HepG2 (cell line): ENCODE results near the gene HNRNPUL1. TPM values are rescaled to one million over a fixed set of nuclear protein-coding genes. Genes with fewer than 3 reads are reported as not detected.

Source experiments
- ATAC-seq: fragments of 200-7000 bp; cut with Tn5 transposase; 3 replicates; pipeline ENCODE4 v1.9.1; 2020; ENCODE audit warnings: mild to moderate bottlenecking, moderate library complexity
- BruUV-seq: library from RNA; stranded (reverse); fragments of 400-500 nt; replicated peaks from 2 replicates; lab custom pipeline; 2021; lab: Mats Ljungman, UMichigan
- CTCF ChIA-PET: fragments of 300-600 bp; formaldehyde crosslinking; extraction: SDS; loops from one replicate; lab custom pipeline; 2021; ENCODE audit warnings: low total read pairs, inconsistent platforms, low intra/inter-chr PET ratio; lab: Yijun Ruan, JAX
- POLR2A ChIA-PET: fragments of 350-600 bp; sonication (Branson Sonifier 250); formaldehyde crosslinking; loops from one replicate; lab custom pipeline; 2020; ENCODE audit warnings: antibody characterized with exemption, inconsistent platforms; lab: Yijun Ruan, JAX
- DNase-seq: peaks from one replicate; pipeline ENCODE4 v3.0.0-alpha.2; 2015; ENCODE audit warnings: low spot score
- FAIRE-seq: peaks from 3 replicates; lab custom pipeline; 2011; peaks lifted over from hg19 to GRCh38; lab: Jason Lieb, UNC
- H2AFZ ChIP-seq: one replicate; pipeline ENCODE4 v1.6.1; 2011; ENCODE audit warnings: low read length, inconsistent platforms
- H3K27ac ChIP-seq: fragments of 300-600 bp; 3 replicates; pipeline ENCODE4 v1.8.0; 2011; ENCODE audit warnings: mixed run types, mild to moderate bottlenecking, mixed read lengths, low read length, inconsistent platforms; ENCODE audit not compliant: insufficient read depth; ENCODE audit errors: extremely low read length
- H3K27me3 ChIP-seq, 2 experiments: fragments of 200-600 bp in 1 of 2; 2 replicates in 1 of 2; 3 replicates in 1 of 2; pipeline versions ENCODE4 v1.6.0 to v1.8.0; 2011; ENCODE audit warnings: low read length in 2 of 2, mild to moderate bottlenecking in 2 of 2, moderate library complexity in 2 of 2, inconsistent platforms in 1 of 2; ENCODE audit not compliant: insufficient read depth in 2 of 2, control insufficient read depth in 1 of 2
- H3K36me3 ChIP-seq, 2 experiments: fragments of 200-600 bp in 1 of 2; replicated peaks in 1 of 2; 2 replicates in 1 of 2; 3 replicates in 1 of 2; pipeline versions ENCODE4 v1.5.1 to v1.8.0; 2011; ENCODE audit warnings: low read length in 2 of 2, inconsistent platforms in 1 of 2; ENCODE audit not compliant: insufficient read depth in 2 of 2, control insufficient read depth in 1 of 2
- H3K4me1 ChIP-seq: 2 replicates; pipeline ENCODE4 v1.5.1; 2012; ENCODE audit warnings: low read length, inconsistent platforms; ENCODE audit not compliant: insufficient read depth
- H3K4me2 ChIP-seq: 2 replicates; pipeline ENCODE4 v1.6.0; 2011; ENCODE audit warnings: low read depth, low read length, inconsistent platforms
- H3K4me3 ChIP-seq, 3 experiments: fragments of 200-600 bp in 1 of 3; sonication (generic), shearing (Covaris generic) in 1 of 3; replicated peaks in 1 of 3; 2 replicates each; pipeline ENCODE4 v1.5.1; 2011 to 2016; ENCODE audit warnings: low read length in 3 of 3, inconsistent platforms in 2 of 3, low read depth in 2 of 3, mild to moderate bottlenecking in 2 of 3, control low read depth in 1 of 3, mixed read lengths in 1 of 3; ENCODE audit not compliant: insufficient read depth in 1 of 3
- H3K79me2 ChIP-seq: one replicate; pipeline ENCODE4 v1.6.1; 2011; ENCODE audit warnings: low read length, inconsistent platforms; ENCODE audit not compliant: insufficient read depth
- H3K9ac ChIP-seq: 2 replicates; pipeline ENCODE4 v1.6.0; 2011; ENCODE audit warnings: mild to moderate bottlenecking, low read depth, low read length, inconsistent platforms; ENCODE audit not compliant: insufficient read depth
- H3K9me3 ChIP-seq: 2 replicates; pipeline ENCODE4 v1.5.1; 2012; ENCODE audit warnings: mild to moderate bottlenecking, low read length
- H4K20me1 ChIP-seq: 2 replicates; pipeline ENCODE4 v1.6.0; 2011; ENCODE audit warnings: inconsistent platforms, mild to moderate bottlenecking, low read length, moderate library complexity; ENCODE audit not compliant: insufficient read depth
- ATF5 ChIP-seq: sonication (generic); formaldehyde crosslinking; IDR thresholded peaks from 2 replicates; pipeline ENCODE4 v1.4.0; 2020; ENCODE audit warnings: mild to moderate bottlenecking, low read depth, missing genetic modification reagents
- FOXA3 ChIP-seq: IDR thresholded peaks from 2 replicates; pipeline ENCODE4 v1.6.1; 2016; ENCODE audit warnings: missing genetic modification reagents, missing compliant biosample characterization
- FOXK2 ChIP-seq: fragments of 450-650 bp; IDR thresholded peaks from 2 replicates; pipeline ENCODE4 v1.6.1; 2016
- KDM3A ChIP-seq: IDR thresholded peaks from 2 replicates; pipeline ENCODE4 v1.6.1; 2018; ENCODE audit warnings: low read depth, missing compliant biosample characterization
- NR2F2 ChIP-seq: IDR thresholded peaks from 2 replicates; pipeline ENCODE4 v1.6.1; 2012; ENCODE audit warnings: low read depth, inconsistent platforms, borderline replicate concordance
- SETDB1 ChIP-seq: sonication (generic); formaldehyde crosslinking; IDR thresholded peaks from 2 replicates; pipeline ENCODE4 v1.5.1; 2020; ENCODE audit warnings: missing genetic modification reagents, mild to moderate bottlenecking, borderline replicate concordance
- SMARCE1 ChIP-seq: fragments of 450-650 bp; IDR thresholded peaks from 2 replicates; pipeline ENCODE4 v1.6.1; 2017; ENCODE audit warnings: borderline replicate concordance
- SNAPC2 ChIP-seq: sonication (generic); formaldehyde crosslinking; IDR thresholded peaks from 2 replicates; pipeline ENCODE4 v1.8.1; 2022; ENCODE audit warnings: mild to moderate bottlenecking, missing genetic modification reagents
- TBP ChIP-seq: sonication (generic); formaldehyde crosslinking; IDR thresholded peaks from 2 replicates; pipeline ENCODE4 v1.5.0; 2020; ENCODE audit warnings: missing genetic modification reagents
- TEF ChIP-seq: sonication (generic); formaldehyde crosslinking; IDR thresholded peaks from 2 replicates; pipeline ENCODE4 v1.5.0; 2020; ENCODE audit warnings: missing genetic modification reagents
- ZBTB3 ChIP-seq: sonication (generic); formaldehyde crosslinking; IDR thresholded peaks from 2 replicates; pipeline ENCODE4 v1.4.0; 2020; ENCODE audit warnings: low read depth, mild to moderate bottlenecking, moderate library complexity, missing genetic modification reagents, borderline replicate concordance
- ZBTB4 ChIP-seq: sonication (generic); formaldehyde crosslinking; IDR thresholded peaks from 2 replicates; pipeline ENCODE4 v1.4.0; 2020; ENCODE audit warnings: missing genetic modification reagents, mild to moderate bottlenecking, borderline replicate concordance
- ZBTB49 ChIP-seq: sonication (generic); formaldehyde crosslinking; IDR thresholded peaks from 2 replicates; pipeline ENCODE4 v1.4.0; 2020; ENCODE audit warnings: missing genetic modification reagents, borderline replicate concordance
- ZBTB7B ChIP-seq: sonication (generic); formaldehyde crosslinking; IDR thresholded peaks from 2 replicates; pipeline ENCODE4 v1.4.0; 2020; ENCODE audit warnings: missing genetic modification reagents
- ZNF337 ChIP-seq: sonication (generic); formaldehyde crosslinking; IDR thresholded peaks from 2 replicates; pipeline ENCODE4 v1.5.1; 2020; ENCODE audit warnings: missing genetic modification reagents, low read depth, mild to moderate bottlenecking, borderline replicate concordance
- ZNF558 ChIP-seq: sonication (generic); formaldehyde crosslinking; IDR thresholded peaks from 2 replicates; pipeline ENCODE4 v1.9.0; 2022; ENCODE audit warnings: mild to moderate bottlenecking, missing genetic modification reagents, borderline replicate concordance
- ZNF572 ChIP-seq: sonication (generic); formaldehyde crosslinking; IDR thresholded peaks from 2 replicates; pipeline ENCODE4 v1.5.1; 2020; ENCODE audit warnings: mild to moderate bottlenecking, missing genetic modification reagents
- ZNF784 ChIP-seq: sonication (generic); formaldehyde crosslinking; IDR thresholded peaks from 2 replicates; pipeline ENCODE4 v1.5.1; 2020; ENCODE audit warnings: missing genetic modification reagents, mild to moderate bottlenecking, borderline replicate concordance
- WGBS: methylation state at CpG from one replicate; pipeline ENCODE4 v1.1.6; 2017; ENCODE audit warnings: low lambda C conversion rate; 5-methylcytosine and 5-hydroxymethylcytosine counted together
- in situ Hi-C: cut with HindIII; loops from 2 replicates; pipeline ENCODE4 v1.10.0; 2017; ENCODE audit warnings: low pct_unique_long_range_greater_than_20kb; ENCODE audit not compliant: extremely low pct_ligation_motif_present
- intact Hi-C: fragments of 100-400 bp; cut with micrococcal nuclease; formaldehyde crosslinking; loops from one replicate; pipeline ENCODE4 v1.10.0; 2022; ENCODE audit not compliant: unreplicated experiment
- polyA plus RNA-seq, 8 experiments: library from polyadenylated mRNA; depleted of rRNA in 3 of 8; stranded (reverse) in 7 of 8; unstranded in 1 of 8; fragments of >200 nt; fragmentation: Illumina TruSeq in 4 of 8; extraction: Trizol in 4 of 8; gene quantifications; 2 replicates each; pipeline versions ENCODE4 v1.2.1 to v1.2.3, GENCODE V29; 2011 to 2016; ENCODE audit warnings: low read depth in 4 of 8, missing spikeins in 1 of 8, mixed read lengths in 1 of 8; ENCODE audit not compliant: insufficient read depth in 1 of 8
- total RNA-seq, 5 experiments: library from RNA; depleted of rRNA; stranded (reverse); fragments of >200 nt; fragmentation: Illumina TruSeq; extraction: Trizol; gene quantifications; 2 replicates each; pipeline ENCODE4 v1.2.3, GENCODE V29; 2016; ENCODE audit warnings: low read depth in 1 of 5

Gene HNRNPUL1
- total and polyA plus RNA-seq, 2 of the 13 experiments (the other 11 are each of a cell fraction or from before 2014, with no cell fraction given) = 30.9 to 81.7 TPM

- CTCF ChIA-PET = no interaction called here
- TF ChIP-seq ZNF572 (CRISPR knock-in tag) (no peak), SMARCE1 (no peak), ZBTB49 (CRISPR knock-in tag) (no peak), TBP (CRISPR knock-in tag) (no peak), ZBTB3 (CRISPR knock-in tag) (no peak), NR2F2 (no peak), ZBTB7B (CRISPR knock-in tag) (no peak), ZNF337 (CRISPR knock-in tag) (no peak), FOXA3 (no peak), KDM3A (CRISPR knock-in tag) (no peak), TEF (CRISPR knock-in tag) (no peak), ZNF784 (CRISPR knock-in tag) (no peak), SNAPC2 (no peak), FOXK2 (no peak), ZBTB4 (no peak), ZNF558 (CRISPR knock-in tag) (no peak), ATF5 (CRISPR knock-in tag) (no peak), SETDB1 (CRISPR knock-in tag) (no peak)
- TF ChIP-seq, all 625 proteins: peak for 0
- no peak for ATAC-seq
- POLR2A ChIA-PET = no interaction called here
- in situ Hi-C loops = no loop called here
- BruUV-seq = no TSS peak
- H3K4me3 ChIP-seq = no peak overlapping the region
- no peaks in the 10 kb centered on the region for H3K9me3 ChIP-seq
- peaks cover 3% of the 10 kb centered on the region; the same call in 1 of the 2 replicates for H3K4me1 ChIP-seq
- no peak overlapping the region for H3K9ac ChIP-seq
- no peaks in the 10 kb centered on the region for H3K79me2 ChIP-seq
- H3K36me3 ChIP-seq = peaks cover 20 to 45% of the 10 kb centered on the region in 2 experiments
- H3K4me2 ChIP-seq = no peak overlapping the region
- intact Hi-C loops = no loop called here
- H3K27me3 ChIP-seq = no peaks in the 10 kb centered on the region
- WGBS = 100% methylated on average over 2 of the region's 2 CpGs
- H4K20me1 ChIP-seq = no peaks in the 10 kb centered on the region
- FAIRE-seq = no peak
- H3K27ac ChIP-seq = no peak overlapping the region
- DNase-seq = no peak
- H2AFZ ChIP-seq = no peak overlapping the region
These were observed 80.0 kb downstream of the HNRNPUL1 start for GRCh38 chr19:41344162-41344561.
